K562 (cell line): ENCODE results near the gene LAMA5.

Experiments used
- MTA1 ChIP-seq: fragments of 450-650 bp; IDR thresholded peaks from 2 replicates; pipeline ENCODE4 v1.6.1; 2017; ENCODE audit warnings: borderline replicate concordance
- TF ChIP-seq, protein P1 (sequence below), 3 experiments: IDR thresholded peaks in 2 of 3; conservative IDR thresholded peaks in 1 of 3; 2 replicates each; pipeline ENCODE4 v1.5.1; 2011 to 2012; ENCODE audit warnings: low read length in 3 of 3, mild to moderate bottlenecking in 3 of 3, control low read depth in 2 of 3, improper control_type of control experiment in 1 of 3, inconsistent platforms in 1 of 3, low read depth in 1 of 3, mixed read lengths in 1 of 3, moderate library complexity in 1 of 3; ENCODE audit not compliant: insufficient read depth in 2 of 3

DNA sequence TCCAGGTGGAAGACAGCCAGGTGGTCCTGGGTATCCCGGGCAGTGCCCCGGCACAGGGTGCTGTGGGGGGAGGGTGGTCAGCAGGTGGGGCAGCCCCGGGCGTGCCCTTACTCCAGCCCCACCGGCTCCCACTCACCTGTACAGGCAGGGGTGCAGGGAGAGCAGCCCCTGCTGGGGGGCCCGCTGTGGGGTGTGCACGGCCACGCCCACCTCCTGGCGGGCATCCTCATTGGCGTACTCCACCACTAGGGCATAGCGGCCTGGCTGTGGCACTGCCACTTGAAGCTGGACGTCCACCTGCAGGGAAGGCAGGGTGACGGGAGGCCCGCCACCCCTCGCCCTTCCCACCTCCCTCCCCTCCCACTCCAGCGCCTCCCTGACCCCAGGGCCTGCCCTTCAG lies 34.7 kb downstream of the LAMA5 start:
- TF ChIP-seq MTA1, result no peak
- TF ChIP-seq, protein P1, sequence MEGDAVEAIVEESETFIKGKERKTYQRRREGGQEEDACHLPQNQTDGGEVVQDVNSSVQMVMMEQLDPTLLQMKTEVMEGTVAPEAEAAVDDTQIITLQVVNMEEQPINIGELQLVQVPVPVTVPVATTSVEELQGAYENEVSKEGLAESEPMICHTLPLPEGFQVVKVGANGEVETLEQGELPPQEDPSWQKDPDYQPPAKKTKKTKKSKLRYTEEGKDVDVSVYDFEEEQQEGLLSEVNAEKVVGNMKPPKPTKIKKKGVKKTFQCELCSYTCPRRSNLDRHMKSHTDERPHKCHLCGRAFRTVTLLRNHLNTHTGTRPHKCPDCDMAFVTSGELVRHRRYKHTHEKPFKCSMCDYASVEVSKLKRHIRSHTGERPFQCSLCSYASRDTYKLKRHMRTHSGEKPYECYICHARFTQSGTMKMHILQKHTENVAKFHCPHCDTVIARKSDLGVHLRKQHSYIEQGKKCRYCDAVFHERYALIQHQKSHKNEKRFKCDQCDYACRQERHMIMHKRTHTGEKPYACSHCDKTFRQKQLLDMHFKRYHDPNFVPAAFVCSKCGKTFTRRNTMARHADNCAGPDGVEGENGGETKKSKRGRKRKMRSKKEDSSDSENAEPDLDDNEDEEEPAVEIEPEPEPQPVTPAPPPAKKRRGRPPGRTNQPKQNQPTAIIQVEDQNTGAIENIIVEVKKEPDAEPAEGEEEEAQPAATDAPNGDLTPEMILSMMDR (IDR thresholded peaks at IDR 0.05 in 2 of 3, conservative IDR thresholded peaks at IDR 0.05 in 1 of 3; ENCODE audit: insufficient read depth in 2 of 3, low read depth in 1 of 3, low read length in 3 of 3), result no peak
